Activated B cell treated with CpG ODN at 0.5 μM for 24 hours (primary cell): ENCODE results near the gene CDC20B. TPM values are rescaled to one million over a fixed set of nuclear protein-coding genes. Genes with fewer than 3 reads are reported as not detected.

Experiments
- ATAC-seq: fragments of 200-7000 bp; cut with Tn5 transposase; one replicate; pipeline ENCODE4 v1.10.0; 2021; ENCODE audit warnings: low read depth, mild to moderate bottlenecking, moderate library complexity
- CTCF ChIA-PET: fragments of 350-600 bp; sonication (Branson Sonifier 250); formaldehyde crosslinking; loops from one replicate; lab custom pipeline; 2021; ENCODE audit warnings: antibody characterized with exemption; lab: Charles Lee
- POLR2A ChIA-PET: fragments of 350-600 bp; sonication (Branson Sonifier 250); formaldehyde crosslinking; loops from one replicate; lab custom pipeline; 2021; ENCODE audit warnings: antibody characterized with exemption; lab: Charles Lee
- DNase-seq: peaks from one replicate; pipeline ENCODE4 v3.0.0; 2022
- H3K27ac Mint-ChIP-seq: one replicate; pipeline ENCODE4 v1.8.0; 2020; ENCODE audit warnings: mixed read lengths
- H3K27me3 Mint-ChIP-seq: one replicate; pipeline ENCODE4 v1.8.0; 2021; ENCODE audit warnings: mixed read lengths
- H3K36me3 Mint-ChIP-seq: one replicate; pipeline ENCODE4 v1.8.0; 2021; ENCODE audit warnings: low read depth, mixed read lengths
- H3K4me1 Mint-ChIP-seq: one replicate; pipeline ENCODE4 v1.8.0; 2021; ENCODE audit warnings: mixed read lengths
- H3K4me3 Mint-ChIP-seq: one replicate; pipeline ENCODE4 v1.8.0; 2020; ENCODE audit warnings: mild to moderate bottlenecking, mixed read lengths
- H3K9me3 Mint-ChIP-seq: one replicate; pipeline ENCODE4 v1.8.0; 2020; ENCODE audit warnings: mixed read lengths
- CTCF ChIP-seq: fragments of 200-600 bp; IDR thresholded peaks from one replicate; pipeline ENCODE4 v1.8.0; 2022; ENCODE audit warnings: antibody characterized with exemption, mild to moderate bottlenecking
- intact Hi-C: fragments of 100-400 bp; cut with micrococcal nuclease; formaldehyde crosslinking; loops from one replicate; pipeline ENCODE4 v1.15.1; 2024
- total RNA-seq: library from RNA; stranded (reverse); gene quantifications from 2 replicates; pipeline ENCODE4 v1.2.3, GENCODE V29; 2022

CDC20B gene
- total RNA-seq, 1 donor from 2014 or later = not detected

- peaks cover 5% of the 10 kb centered on the region for H3K9me3 Mint-ChIP-seq
- peak; percentile 5 for ATAC-seq
- no peaks in the 10 kb centered on the region for H3K36me3 Mint-ChIP-seq
- peaks cover 57% of the 10 kb centered on the region for H3K27me3 Mint-ChIP-seq
- H3K4me1 Mint-ChIP-seq = peaks cover 37% of the 10 kb centered on the region
- DNase-seq = peak; percentile 17
- POLR2A ChIA-PET = no interaction called here
- CTCF ChIA-PET = no interaction called here
- peak overlapping the region; percentile 54 for H3K27ac Mint-ChIP-seq
- intact Hi-C loops = loop anchor here (1.0 to 10.0 kb wide), 10 partner anchors 91 to 1999 kb away; partner anchors contain the start of genes ARL15, SETD9, SLC38A9 and SNX18
- H3K4me3 Mint-ChIP-seq = peak overlapping the region; percentile 82
- no peak for TF ChIP-seq CTCF
Measured at GRCh38 chr5:55173687-55174230, 782 bp upstream of the CDC20B start.

GRCh38 chr5:55172051-55172899 lies 702 bp downstream of the CDC20B start:
- peaks cover 51% of the 10 kb centered on the region for H3K27me3 Mint-ChIP-seq
- DNase-seq = no peak
- no peak overlapping the region for H3K27ac Mint-ChIP-seq

GRCh38 chr5:55171471-55171870 lies 1.5 kb downstream of the CDC20B start:
- intact Hi-C loops = loop anchor here (5.0 to 10.0 kb wide), 4 partner anchors 151 to 1733 kb away; partner anchors contain the start of gene SETD9
- Mint-ChIP-seq H3K4me1 (peaks cover 25% of the 10 kb centered on the region), H3K27me3 (peaks cover 51% of the 10 kb centered on the region), H3K36me3 (no peaks in the 10 kb centered on the region), H3K9me3 (no peaks in the 10 kb centered on the region), H3K4me3 (no peak overlapping the region), H3K27ac (no peak overlapping the region)
- ChIA-PET CTCF (interaction anchor here (0.7 to 1.7 kb wide), 6 partner anchors 10 to 521 kb away, joined by 3 to 18 read pairs (median 3); partner anchors contain the start of gene GPX8), POLR2A (no interaction called here)
- DNase-seq (no peak), ATAC-seq (no peak)
- TF ChIP-seq CTCF = no peak

More at GRCh38 chr5:55172051-55172899, 702 bp downstream of the CDC20B start:
- intact Hi-C loops = loop anchor here (1.0 to 10.0 kb wide), 16 partner anchors 55 to 2001 kb away; partner anchors contain the start of genes ARL15, DHX29, MCIDAS and MTREX
- peak; percentile 53 for ATAC-seq
- ChIA-PET POLR2A (no interaction called here), CTCF (interaction anchor here (0.6 to 1.7 kb wide), 7 partner anchors 53 to 520 kb away, joined by 3 to 18 read pairs (median 3); partner anchors contain the start of genes DHX29 and MTREX)
- Mint-ChIP-seq H3K36me3 (no peaks in the 10 kb centered on the region), H3K4me3 (peak overlapping the region; percentile 88), H3K9me3 (peaks cover under 1% of the 10 kb centered on the region), H3K4me1 (peaks cover 33% of the 10 kb centered on the region)
- TF ChIP-seq CTCF = peak; percentile 88

- ATAC-seq (no peak), DNase-seq (no peak)
- Mint-ChIP-seq H3K4me3 (no peak overlapping the region), H3K27me3 (peaks cover 44% of the 10 kb centered on the region), H3K9me3 (no peaks in the 10 kb centered on the region), H3K4me1 (peaks cover 4% of the 10 kb centered on the region), H3K27ac (no peak overlapping the region), H3K36me3 (no peaks in the 10 kb centered on the region)
- ChIA-PET POLR2A (no interaction called here), CTCF (interaction anchor here (1.4 to 2.1 kb wide), 3 partner anchors 8 to 319 kb away, joined by 3 to 6 read pairs (median 4); no protein-coding TSS in a partner anchor)
- TF ChIP-seq CTCF = no peak
- intact Hi-C loops = no loop called here
Measured at GRCh38 chr5:55162666-55163065, 10.3 kb downstream of the CDC20B start.
